Fibroblast of villous mesenchyme (primary cell): ENCODE data around the gene PRPSAP1. TPM values are rescaled to one million over a fixed set of nuclear protein-coding genes. Genes with fewer than 3 reads are reported as not detected.

ENCODE experiments used
- DNase-seq: peaks from one replicate; pipeline ENCODE4 v3.0.0-alpha.2; 2010; ENCODE audit warnings: low read depth
- H3K4me3 ChIP-seq: 2 replicates; pipeline ENCODE4 v1.5.1; 2011; ENCODE audit warnings: low read depth, mild to moderate bottlenecking, low read length
- total RNA-seq: library from RNA; depleted of rRNA; stranded (reverse); fragments of >200 nt; gene quantifications from 2 replicates; pipeline ENCODE4 v1.2.3, GENCODE V29; 2012
- TF ChIP-seq, protein P1 (sequence below): IDR thresholded peaks from 2 replicates; pipeline ENCODE4 v1.5.1; 2012; ENCODE audit warnings: low read depth, mild to moderate bottlenecking, low read length; ENCODE audit not compliant: insufficient read depth

Gene PRPSAP1
- total RNA-seq, 1 donor, result 48.8 TPM

DNA sequence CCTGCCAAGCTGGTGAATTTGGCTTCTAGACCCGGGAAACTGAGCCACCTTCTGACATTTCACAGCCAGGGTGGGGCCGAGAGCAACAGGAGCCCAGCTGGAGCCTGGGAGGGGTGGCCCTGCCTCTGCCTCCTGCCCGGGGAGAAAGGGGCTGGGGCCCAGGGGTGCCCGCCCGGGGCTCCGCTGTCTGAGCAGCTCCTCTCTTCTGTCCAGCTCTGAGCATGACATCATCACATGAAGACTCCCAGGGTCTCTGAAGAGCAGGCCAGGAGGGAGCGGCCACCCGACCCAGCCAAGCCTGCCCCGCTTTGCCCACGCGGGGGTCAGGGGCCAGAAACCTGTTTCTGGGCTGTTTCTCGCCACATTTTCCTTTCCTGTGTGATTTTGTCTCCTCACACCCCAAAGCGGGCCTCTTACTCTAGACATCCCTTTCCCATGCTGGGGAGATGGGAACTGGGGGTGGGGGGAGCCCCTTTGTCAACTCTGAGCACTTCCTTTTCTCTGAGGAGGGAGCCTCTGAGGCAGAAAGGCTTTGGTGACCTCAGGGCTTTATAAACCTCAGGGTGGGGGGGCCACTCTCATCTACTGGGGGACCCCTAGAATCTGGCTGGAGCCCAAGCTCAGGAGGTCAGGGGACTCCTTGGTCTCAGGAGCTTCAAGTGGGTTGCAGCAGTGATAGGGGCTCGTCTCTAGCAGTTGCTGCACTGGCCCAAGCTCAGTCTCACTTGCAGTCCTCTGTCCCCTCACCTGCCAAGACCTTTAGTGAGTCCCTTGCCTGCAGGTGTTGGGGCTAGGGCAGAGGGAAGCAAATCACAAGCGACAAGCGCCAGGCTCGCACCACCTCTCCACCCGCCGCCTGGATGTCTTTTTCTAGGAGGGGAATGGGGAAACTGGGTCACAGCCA is 80.9 kb downstream of the PRPSAP1 start:
- DNase-seq, result no peak
- no peak overlapping the region for H3K4me3 ChIP-seq
- TF ChIP-seq, protein P1, sequence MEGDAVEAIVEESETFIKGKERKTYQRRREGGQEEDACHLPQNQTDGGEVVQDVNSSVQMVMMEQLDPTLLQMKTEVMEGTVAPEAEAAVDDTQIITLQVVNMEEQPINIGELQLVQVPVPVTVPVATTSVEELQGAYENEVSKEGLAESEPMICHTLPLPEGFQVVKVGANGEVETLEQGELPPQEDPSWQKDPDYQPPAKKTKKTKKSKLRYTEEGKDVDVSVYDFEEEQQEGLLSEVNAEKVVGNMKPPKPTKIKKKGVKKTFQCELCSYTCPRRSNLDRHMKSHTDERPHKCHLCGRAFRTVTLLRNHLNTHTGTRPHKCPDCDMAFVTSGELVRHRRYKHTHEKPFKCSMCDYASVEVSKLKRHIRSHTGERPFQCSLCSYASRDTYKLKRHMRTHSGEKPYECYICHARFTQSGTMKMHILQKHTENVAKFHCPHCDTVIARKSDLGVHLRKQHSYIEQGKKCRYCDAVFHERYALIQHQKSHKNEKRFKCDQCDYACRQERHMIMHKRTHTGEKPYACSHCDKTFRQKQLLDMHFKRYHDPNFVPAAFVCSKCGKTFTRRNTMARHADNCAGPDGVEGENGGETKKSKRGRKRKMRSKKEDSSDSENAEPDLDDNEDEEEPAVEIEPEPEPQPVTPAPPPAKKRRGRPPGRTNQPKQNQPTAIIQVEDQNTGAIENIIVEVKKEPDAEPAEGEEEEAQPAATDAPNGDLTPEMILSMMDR, result no peak

DNA sequence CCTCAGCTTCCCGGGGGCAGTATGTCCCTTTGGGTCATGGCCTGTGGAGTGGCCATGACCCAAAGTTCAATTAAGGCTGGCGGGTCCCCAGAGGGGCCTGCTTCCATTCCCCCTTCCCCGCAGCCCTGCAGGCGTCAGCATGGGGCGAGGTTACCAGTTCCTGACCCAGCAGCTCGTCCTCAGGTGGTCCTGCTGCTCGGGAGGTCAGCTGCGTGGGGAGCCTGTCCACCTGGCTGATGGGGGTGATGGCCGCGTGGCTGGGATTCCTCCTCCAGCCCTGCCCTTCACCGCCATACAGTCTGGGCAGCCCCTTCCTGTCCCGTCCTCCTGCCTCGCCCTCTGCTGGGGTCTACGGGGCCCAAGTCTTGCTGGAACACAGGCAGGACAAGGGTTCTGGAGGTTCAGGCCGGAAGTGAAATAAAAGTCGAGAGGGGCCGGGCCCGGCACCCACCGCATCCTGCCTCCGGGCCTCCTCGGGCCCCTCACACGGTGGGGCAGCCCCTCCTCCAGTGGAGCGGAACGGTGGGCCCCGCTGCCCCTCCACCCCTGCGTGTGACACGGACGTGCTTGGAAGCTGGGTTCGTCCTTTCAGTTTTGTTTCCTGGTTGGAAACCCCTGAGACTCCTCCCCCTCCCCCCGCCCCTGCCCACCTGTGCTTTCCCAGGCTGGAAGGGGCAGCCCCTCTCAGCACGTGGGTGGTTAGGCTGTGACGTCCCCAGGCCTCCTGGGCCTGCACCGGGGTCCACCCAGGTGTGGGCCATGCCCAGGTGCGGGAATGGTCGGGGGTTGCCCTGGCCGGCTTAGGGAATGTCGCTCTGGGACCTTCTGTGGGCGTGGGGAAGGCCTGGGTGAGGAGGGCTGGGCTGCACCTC is 81.8 kb downstream of the PRPSAP1 start:
- TF ChIP-seq, protein P1, result no peak
- H3K4me3 ChIP-seq, result no peak overlapping the region
- no peak for DNase-seq

DNA sequence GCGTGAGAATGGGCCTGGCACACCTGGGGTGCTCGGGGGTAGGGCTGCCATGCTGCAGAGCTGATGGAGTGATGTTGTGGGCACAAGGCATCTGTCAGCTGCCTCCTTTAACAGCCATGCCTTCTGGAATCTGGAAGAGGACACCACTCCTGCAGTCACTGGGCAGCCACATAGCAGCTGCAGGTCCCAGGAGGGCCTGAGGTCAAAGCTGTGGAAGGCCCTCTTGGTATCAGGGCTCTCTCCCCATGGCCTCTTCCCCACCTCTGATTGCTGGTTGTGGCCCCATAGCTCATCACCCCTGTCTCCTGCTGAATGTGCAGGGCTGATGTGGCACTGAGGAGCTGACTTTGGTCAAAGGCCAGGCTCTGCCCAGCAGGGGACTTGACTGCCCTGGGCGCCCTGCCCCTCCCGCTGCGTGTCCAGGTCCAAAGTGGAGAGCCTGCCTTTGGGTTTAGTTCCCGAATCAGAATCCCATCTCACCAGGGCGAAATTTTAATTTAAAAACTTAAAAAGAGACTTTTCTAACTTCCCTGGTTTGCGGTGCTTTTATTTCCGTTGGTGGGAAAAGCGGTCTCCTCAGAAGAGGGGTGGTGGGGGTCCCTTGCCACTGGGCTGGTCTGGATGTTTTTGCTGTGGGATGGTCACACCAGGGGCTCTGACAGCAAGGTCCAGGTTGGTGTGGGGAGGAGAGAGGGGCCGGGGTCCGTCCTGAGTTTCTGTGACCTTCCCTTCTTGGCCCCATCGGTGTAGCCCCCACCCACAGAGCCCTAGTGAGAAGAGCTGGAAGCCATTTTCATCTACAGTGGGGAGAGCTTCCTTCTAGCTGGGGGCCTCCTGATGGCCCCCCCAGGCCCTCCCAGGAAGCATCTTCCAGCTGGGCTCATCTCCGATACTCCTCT is 82.7 kb downstream of the PRPSAP1 start:
- H3K4me3 ChIP-seq, result no peak overlapping the region
- DNase-seq, result no peak
- TF ChIP-seq, protein P1, result no peak

DNA sequence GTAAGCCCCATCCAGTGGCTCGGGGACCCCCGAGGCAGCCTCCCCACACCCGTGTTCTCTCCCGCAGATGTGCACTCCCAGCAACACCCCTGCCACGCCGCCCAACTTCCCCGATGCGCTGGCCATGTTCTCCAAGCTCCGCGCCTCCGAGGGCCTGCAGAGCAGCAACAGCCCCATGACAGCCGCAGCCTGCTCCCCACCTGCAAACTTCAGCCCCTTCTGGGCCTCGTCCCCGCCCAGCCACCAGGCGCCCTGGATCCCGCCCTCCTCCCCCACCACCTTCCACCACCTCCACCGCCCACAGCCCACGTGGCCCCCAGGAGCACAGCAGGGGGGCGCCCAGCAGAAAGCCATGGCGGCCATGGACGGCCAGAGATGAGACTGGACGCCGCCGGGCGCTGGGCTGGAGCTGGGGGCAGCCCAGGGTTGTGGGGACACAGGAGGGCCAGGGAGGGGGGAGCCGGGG is 83.6 kb downstream of the PRPSAP1 start:
- no peak for DNase-seq
- TF ChIP-seq, protein P1, result no peak
- H3K4me3 ChIP-seq, result no peak overlapping the region

DNA sequence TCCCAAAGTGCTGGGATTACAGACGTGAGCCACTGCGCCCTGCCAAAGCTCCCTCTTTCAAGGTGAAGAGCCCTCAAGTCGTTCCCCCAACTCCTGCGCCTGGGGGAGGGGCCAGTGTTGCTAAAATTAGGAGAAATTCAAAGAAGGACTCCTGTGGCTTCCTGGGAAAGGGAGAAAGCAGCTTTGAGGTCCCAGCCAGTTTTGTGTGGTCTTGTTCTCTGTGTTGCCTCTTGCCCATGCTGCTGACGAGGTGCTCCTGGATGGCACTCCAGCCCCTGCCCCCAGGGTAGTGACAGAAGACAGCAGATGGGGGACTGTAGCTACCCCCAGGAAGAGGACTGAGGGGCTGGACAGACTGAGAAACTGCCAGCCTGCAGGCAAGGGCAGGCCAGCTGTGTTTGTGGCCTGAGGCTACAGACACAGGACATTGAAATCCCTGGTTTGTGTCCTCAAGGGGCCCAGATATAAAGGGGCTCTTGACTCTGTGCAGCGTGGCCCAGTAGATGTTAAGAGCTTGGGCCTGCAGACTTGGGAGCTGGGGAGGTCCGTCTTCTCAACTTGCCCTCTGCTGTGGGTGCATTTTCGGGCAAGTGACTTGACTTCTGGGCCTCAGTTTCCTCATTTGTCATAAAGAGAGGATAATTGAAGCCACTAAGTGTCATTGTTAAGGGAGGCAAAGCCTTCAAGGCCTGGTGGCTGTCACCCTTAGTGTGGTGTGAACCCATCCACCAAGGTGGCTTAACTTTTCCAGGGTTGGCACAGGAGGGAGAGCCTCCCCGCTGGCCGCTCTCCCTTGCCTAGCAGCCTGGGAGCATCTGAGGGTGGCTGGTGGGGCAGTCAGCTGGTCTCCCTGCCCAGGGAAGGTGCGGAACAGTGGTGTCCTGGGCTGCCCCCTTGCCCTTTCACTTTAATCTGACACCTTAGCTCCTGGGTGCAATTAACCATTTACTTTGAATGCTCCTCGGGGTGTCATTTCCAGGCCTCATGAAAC is 84.4 kb downstream of the PRPSAP1 start:
- TF ChIP-seq, protein P1, result no peak
- H3K4me3 ChIP-seq, result no peak overlapping the region
- no peak for DNase-seq
